Erythroblast (primary cell): ENCODE data around the gene CBFB.

ENCODE experiments used
- DNase-seq, 2 experiments: peaks; one replicate each; lab custom pipeline; 2025; lab: John Stamatoyannopoulos, UW
- GATA1 ChIP-seq: IDR thresholded peaks from 2 replicates; pipeline ENCODE4 v1.6.1; 2011; ENCODE audit warnings: low read depth, mild to moderate bottlenecking, control low read depth, low read length, moderate library complexity
- POLR2A ChIP-seq: IDR thresholded peaks from 2 replicates; pipeline ENCODE4 v1.6.1; 2011; ENCODE audit warnings: mild to moderate bottlenecking, low read length

Gene CBFB

GRCh38 chr16:67084345-67085028 is 55.5 kb downstream of the CBFB start:
- DNase-seq = no peak
- no peak for TF ChIP-seq GATA1
- no peak for TF ChIP-seq POLR2A

GRCh38 chr16:67086822-67087221 is 57.9 kb downstream of the CBFB start:
- no peak for DNase-seq
- TF ChIP-seq GATA1 (no peak), POLR2A (no peak)

- no peak for TF ChIP-seq POLR2A
- no peak for TF ChIP-seq GATA1
- no peak for DNase-seq
Observed at GRCh38 chr16:67087291-67087690, 58.3 kb downstream of the CBFB start.

GRCh38 chr16:67087803-67088202 is 58.9 kb downstream of the CBFB start:
- DNase-seq = no peak
- TF ChIP-seq GATA1 (no peak), POLR2A (no peak)

- TF ChIP-seq POLR2A (no peak), GATA1 (no peak)
- DNase-seq = no peak
Observed at GRCh38 chr16:67088551-67088950, 59.6 kb downstream of the CBFB start.

GRCh38 chr16:67089101-67089500 is 60.2 kb downstream of the CBFB start:
- TF ChIP-seq POLR2A (no peak), GATA1 (no peak)
- DNase-seq = no peak

GRCh38 chr16:67091906-67092566 is 63.1 kb downstream of the CBFB start:
- TF ChIP-seq GATA1 = no peak
- DNase-seq = no peak

- DNase-seq = no peak
- no peak for TF ChIP-seq GATA1
- no peak for TF ChIP-seq POLR2A
Observed at GRCh38 chr16:67093098-67093726, 64.3 kb downstream of the CBFB start.

- DNase-seq = no peak
- no peak for TF ChIP-seq GATA1
- no peak for TF ChIP-seq POLR2A
Observed at GRCh38 chr16:67098599-67098998, 69.7 kb downstream of the CBFB start.

GRCh38 chr16:67100569-67101310 is 71.8 kb downstream of the CBFB start:
- peak; percentile 36 to 50 for DNase-seq
- TF ChIP-seq GATA1 (no peak), POLR2A (no peak)

- no peak for TF ChIP-seq GATA1
- no peak for TF ChIP-seq POLR2A
- DNase-seq = no peak
Observed at GRCh38 chr16:67101311-67102082, 72.5 kb downstream of the CBFB start.

- DNase-seq = peak in 1 of 2 experiments; percentile 15
Observed at GRCh38 chr16:67104061-67104460, 75.1 kb downstream of the CBFB start.

GRCh38 chr16:67104845-67105244 is 75.9 kb downstream of the CBFB start:
- no peak for DNase-seq

More at GRCh38 chr16:67104061-67104460, 75.1 kb downstream of the CBFB start:
- TF ChIP-seq GATA1 (no peak), POLR2A (no peak)

More at GRCh38 chr16:67104845-67105244, 75.9 kb downstream of the CBFB start:
- TF ChIP-seq POLR2A (no peak), GATA1 (no peak)
